Hematopoietic multipotent progenitor cell treated with erythropoietin and hydrocortisone succinate and interleukin-3 and kit ligand, for 6 days (in vitro differentiated cells): ENCODE data around the gene MCF2L2.
A peak's percentile ranks its signal among the peaks of the same experiment; 100 is the strongest.
"Not testable (repeated sequence)": the region's sequence is repeated elsewhere in the genome, so short reads cannot be mapped to it uniquely, and the experiment has no call there.

Experiments
- DNase-seq: peaks from one replicate; pipeline ENCODE4 v3.0.0-alpha.2; 2015

Gene MCF2L2, protein sequence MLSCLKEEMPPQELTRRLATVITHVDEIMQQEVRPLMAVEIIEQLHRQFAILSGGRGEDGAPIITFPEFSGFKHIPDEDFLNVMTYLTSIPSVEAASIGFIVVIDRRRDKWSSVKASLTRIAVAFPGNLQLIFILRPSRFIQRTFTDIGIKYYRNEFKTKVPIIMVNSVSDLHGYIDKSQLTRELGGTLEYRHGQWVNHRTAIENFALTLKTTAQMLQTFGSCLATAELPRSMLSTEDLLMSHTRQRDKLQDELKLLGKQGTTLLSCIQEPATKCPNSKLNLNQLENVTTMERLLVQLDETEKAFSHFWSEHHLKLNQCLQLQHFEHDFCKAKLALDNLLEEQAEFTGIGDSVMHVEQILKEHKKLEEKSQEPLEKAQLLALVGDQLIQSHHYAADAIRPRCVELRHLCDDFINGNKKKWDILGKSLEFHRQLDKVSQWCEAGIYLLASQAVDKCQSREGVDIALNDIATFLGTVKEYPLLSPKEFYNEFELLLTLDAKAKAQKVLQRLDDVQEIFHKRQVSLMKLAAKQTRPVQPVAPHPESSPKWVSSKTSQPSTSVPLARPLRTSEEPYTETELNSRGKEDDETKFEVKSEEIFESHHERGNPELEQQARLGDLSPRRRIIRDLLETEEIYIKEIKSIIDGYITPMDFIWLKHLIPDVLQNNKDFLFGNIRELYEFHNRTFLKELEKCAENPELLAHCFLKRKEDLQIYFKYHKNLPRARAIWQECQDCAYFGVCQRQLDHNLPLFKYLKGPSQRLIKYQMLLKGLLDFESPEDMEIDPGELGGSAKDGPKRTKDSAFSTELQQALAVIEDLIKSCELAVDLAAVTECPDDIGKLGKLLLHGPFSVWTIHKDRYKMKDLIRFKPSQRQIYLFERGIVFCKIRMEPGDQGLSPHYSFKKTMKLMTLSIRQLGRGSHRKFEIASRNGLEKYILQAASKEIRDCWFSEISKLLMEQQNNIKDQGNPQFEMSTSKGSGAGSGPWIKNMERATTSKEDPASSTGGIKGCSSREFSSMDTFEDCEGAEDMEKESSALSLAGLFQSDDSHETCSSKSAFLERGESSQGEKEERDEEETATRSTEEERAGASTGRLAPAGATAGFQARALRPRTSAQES

DNA sequence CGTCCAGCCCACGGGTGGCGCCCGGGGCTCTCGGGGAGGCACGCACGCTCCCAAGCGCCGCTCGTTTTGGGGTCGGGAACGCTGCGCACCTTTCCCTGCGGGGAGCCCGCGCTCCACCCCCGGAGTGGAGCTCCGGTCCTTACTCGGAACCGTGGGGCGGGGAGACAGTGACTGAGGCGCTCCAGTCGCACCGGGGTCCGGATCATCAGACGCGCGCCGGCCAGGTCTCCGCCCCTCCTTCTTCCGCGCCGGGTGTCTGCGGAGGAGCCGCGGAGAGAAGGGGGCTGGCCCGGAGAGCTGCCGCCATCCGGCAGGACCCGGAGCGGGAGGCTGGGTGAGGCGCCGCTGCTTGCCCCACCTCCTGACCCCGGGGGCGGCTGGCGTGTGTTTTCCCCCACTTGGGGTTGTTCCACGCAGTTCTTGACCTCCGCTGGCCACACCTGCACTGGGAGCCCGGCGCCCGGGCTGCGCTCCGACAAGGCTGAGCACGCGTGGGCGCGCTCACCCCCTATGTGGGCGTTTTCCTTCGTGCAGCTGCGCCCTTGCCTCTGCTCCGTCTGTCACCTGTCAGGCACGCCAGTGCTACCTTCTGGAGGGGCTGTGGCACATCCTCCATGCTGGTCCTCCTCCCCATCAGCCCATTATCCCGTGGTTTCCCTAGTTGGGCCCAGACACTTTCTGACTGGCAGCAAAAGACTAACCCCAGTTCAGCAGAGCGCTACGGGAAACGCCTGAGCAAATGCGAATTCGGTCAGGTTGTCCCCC is at the start of gene MCF2L2:
TSS of gene MCF2L2 (minus strand) at position 173 of the 765 bp plus-strand sequence. CDS start 642 bp downstream, outside the sequence.
- peak; percentile 74 for DNase-seq

DNA sequence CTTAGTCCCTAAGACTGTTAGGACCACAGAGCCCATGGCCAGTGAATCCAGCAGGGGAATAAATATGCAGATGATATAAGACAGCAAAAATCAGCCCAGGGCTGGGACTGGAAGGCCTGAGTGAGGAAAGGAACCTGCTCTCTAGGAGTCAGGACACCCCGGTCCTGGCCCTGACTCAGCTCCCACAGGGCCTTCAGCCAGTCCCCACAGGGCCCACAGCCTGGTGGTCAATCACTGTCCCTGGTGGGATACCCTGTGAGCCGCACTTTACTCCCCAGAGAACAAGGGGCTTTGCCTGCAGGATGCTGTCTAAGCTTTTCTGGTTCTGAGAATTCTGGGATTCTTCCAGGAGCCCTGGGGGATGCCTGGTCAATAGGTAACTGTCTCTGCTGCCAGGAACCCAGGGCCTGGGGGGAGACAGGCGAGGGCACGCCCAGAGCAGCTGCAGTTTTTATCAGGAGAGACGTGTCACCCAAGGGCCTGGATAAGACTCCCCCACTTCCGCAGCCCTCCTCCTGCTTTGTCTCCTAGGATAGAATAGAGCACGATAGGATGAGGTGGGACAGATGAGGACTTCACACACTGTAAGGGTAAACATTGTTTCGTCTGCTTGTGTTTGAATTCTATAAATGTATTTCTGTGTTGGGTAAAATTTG is 49.5 kb upstream of the MCF2L2 start:
- no peak for DNase-seq

DNA sequence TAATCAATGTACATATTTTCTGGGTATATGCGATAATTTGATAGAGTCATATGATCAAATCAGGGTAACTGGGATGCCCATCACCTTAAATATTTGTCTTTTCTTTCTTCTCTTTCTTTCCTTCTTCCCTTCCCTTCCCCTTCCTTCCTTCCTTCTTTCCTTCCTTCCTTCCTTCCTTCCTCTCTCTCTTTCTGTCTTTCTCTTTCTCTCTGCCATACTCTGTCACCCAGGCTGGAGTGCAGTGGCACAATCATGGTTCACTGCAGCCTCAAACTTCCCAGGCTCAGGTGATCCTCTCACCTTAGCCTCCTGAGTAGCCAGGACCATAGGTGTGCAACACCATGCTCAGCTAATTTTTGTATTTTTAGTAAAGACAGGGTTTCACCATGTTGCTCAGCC is 47.3 kb upstream of the MCF2L2 start:
- not testable (repeated sequence) for DNase-seq

DNA sequence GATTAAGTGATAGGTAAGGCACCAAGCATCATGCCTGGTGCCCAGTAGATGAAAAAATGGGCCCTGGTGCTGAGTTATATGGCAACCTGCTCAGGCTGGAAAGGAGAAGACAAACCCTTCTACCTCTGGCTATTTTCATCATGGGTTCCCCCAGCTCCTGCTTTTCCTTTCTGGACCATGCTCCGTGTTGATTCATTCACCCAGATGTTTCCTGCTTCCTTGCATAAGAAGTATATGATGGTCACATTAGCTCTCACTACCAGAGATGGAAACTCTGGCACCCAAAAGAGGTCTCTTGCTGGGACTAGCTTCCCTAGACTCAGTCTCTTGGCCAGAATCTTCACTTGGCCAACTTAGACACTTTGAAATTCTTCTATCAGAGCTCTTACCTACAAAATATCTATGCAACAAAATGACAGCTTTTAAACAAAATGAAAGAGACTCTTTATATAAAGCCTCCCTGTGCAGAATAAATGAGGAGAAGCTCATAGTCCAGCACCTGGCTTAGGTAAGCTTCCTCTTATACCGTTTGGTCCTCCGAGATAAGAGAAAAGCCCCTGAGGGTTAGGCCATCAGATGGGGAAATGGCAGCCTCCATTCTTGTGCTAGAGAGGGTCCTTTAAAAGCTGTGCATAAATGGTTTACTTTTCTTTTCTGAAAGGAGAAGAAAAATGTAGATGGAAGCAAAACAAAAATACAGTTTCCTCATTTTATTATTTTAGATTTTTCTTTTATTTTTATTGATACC is 46.8 kb upstream of the MCF2L2 start:
- no peak for DNase-seq

DNA sequence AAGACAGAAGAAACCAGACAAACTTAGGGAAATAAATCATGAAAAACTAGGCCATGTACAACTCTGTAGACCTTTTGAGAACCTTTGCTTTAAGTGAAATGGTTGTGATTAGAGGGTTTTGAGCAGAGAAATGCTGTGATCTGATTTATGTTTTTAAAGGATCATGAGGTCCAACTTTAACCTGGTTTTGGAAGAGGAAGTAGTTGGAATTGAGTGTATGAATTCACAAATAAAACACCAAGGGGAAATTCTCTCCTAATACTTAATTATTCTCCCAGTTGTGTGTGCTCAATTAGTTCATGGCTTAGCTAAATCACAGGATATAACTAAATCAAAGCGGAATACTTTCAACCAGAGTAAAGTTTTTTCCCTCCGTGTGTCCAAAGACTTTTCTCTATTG is 45.5 kb upstream of the MCF2L2 start:
- no peak for DNase-seq

DNA sequence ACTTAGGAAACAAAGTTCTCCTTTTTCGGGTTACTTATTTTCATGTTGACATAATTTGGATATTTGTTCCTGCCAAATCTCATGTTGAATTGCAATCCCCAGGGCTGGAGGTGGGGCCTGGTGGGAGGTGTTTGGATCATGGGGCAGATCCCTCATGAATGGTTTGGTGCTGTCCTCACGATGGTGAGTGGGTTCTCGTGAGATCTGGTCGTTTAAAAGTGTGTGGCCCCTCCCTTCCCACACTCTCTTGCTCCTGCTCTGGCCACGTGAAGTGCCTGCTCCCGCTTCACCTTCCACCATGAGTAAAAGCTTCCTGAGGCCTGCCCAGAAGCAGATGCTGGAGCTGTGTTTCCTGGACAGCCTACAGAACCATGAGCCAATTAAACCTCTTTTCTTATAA is 43.7 kb upstream of the MCF2L2 start:
- DNase-seq: no peak

DNA sequence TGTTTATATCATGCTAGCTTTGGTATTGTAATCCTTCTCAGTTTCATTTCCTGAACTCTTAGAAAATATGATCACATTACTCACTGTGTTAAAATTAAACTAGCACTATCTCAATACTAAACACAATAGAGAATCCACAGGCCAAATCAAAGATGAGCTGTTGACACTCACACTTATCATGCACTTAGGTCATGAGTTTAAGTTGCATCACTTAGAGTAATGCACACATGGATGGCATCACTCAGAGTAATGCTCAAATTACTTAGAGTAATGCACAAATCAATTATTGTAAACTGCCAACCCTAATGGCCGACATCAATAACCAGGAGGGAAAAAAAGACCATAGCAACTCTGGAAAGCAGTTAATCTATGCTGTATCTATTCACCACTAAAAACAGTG is 40.0 kb upstream of the MCF2L2 start:
- no peak for DNase-seq

DNA sequence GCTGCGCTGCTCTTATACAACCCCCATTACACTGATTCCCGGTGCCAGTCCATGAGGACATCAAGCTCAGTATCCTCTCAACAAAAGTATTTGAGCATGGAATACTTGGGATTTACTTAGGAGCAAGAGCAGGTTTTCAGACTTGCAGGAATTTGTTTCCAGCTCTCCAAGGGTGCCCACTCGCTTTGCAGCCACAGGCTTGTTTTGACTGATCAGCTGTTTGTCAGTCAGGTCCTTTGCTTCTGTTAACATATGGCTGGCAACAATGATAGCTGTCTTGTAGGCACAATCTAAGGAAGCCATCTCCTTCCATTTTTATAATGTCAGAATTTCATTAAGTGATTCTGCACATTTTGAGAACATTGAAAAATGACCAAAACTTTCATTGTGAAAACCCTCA is 38.2 kb upstream of the MCF2L2 start:
- DNase-seq: no peak

DNA sequence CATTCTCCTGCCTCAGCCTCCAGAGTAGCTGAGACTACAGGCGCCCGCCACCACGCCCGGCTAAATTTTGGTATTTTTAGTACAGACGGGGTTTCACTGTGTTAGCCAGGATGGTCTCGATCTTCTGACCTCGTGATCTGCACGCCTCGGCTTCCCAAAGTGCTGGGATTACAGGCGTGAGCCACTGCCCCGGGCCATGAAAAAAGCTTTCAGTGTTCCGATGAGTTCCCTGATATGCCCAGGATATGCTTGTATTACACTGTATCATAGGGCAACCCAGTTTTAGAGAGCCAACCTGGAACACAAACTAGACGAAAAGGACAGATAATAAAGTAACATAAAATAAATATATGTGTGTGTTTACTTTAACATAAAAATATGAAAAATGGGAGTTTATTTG is 37.3 kb upstream of the MCF2L2 start:
- DNase-seq: not testable (repeated sequence)

DNA sequence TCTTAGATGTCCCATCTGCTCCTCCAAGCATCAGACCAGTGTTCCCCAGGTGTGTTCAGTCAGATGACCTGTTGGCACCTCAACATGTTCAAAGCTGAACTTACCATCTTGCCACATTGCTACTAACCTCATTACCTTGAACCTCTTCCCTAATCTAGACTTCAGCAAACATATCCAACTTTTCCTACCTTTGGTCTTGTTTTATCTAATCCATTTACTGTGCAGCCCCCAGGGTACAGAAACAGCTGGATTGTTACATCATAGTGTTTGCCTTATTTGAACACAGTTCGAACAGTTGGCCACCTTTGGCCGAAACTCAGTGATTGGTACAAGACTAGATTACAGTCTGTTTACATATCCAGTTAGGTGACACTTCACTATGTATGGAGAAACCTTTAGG is 36.1 kb upstream of the MCF2L2 start:
- no peak for DNase-seq

DNA sequence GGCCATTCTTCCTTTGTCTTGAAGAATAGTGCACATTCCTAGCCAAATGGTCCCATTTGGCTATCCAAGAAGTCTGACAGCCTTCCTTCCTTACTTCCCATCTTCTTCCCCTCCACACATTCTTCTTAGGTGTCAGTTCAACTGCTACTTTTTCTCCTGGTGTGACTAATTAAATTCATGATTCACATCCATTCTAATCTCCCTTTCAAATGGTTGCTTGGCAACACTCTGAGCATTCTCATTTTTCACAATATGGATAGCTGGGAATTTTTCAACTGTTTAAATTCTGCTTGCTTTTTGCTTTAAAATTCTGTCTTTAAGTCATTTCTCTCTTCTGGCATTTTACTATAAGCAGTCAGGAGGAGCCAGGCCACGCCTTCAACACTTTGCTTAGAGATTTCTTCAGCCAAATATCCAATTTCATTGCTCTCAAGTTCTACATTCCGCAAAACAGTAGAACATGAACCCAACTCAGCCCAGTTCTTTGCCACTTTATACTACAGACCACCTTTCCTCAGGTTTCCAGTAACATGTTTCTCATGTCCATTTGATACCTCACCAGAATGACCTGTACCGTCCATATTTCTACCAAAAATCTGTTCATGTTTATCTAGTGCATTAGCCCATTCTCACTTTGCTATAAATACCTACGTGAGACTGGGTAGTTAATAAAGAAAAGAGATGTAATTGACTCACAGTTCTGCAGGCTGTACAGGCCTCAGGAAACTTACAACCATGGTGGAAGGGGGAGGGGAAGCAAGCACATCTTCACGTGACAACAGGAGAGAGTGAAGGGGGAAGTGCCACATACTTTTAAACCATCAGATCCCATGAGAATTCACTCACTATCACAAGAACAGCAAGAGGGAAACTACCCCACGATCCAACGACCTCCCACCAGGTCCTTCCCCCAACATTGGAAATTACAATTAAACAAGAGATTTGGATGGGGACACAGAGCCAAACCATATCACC is 31.9 kb upstream of the MCF2L2 start:
- DNase-seq: no peak

DNA sequence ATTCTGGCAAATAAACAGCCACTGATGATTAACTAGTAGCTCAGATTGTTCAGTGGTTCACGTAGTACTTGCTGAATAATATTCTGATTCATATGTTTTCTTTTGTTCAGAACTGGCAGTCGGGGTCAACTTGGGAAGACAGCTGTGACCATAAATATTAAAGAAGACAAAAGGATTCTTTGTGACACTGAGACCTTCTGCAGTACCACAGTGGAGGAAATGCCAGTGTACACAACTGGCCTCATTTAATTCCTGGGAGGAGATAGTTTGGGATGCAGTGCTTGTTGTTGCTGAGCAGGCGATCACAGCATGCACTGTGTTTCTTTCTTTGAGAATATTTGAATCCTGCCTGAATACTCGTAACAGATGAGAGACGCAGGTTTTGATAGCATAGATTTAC is 26.7 kb upstream of the MCF2L2 start:
- no peak for DNase-seq

DNA sequence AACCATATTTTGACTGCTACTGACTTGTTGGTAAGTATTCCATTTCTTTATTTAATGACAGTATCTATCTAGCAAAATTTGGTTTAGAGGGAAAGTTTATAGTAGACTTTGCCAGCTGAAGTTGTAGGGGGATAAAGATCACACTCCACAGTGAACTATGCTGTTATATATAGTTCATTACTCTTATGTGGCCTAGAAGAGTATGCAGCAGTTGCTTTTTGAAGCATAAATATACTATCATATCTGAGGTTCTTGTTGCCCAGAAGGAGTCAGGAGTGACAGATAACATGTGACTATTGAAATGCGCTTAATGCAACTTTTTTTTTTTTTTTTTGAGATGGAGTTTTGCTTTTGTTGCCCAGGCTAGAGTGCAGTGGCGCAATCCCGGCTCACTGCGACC is 25.6 kb upstream of the MCF2L2 start:
- DNase-seq: no peak

DNA sequence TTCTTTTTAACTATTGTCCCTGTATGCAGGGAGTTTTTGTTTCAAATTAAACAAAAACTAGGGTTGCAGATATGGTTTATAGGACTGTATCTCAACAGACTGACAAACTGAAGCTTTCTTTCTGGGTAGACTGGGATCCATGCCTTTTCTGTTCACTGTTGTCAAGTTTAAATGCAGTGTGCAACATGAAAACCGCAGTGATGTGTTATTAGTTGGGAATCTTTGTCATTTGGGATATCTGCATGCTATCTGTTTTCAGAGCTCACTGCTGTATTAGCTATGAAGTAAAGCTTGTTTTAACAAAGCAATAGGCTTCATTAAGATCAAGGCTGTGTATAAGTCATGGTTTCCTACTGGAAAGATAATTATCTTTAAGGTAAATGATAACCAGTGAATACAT is 21.4 kb upstream of the MCF2L2 start:
- DNase-seq: no peak

DNA sequence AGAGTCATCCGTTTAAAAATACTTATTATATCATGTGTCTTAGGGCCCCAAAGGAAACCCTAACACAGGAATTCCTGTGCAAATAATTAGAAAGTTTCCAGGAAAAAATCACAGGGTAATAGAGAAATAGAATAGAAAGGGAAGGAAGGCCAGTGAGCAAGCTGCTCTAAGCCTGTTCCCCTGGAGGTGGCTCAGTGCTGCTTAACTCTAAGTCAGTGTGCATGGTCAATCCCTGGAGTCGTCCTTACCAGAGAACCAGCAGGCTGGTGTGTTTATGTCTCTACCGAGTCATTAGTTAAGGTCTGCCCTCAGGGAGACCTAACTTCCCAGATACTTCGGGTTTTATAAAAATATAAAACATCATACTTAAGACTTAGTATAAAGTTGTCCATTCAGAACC is 21.0 kb upstream of the MCF2L2 start:
- peak; percentile 61 for DNase-seq

DNA sequence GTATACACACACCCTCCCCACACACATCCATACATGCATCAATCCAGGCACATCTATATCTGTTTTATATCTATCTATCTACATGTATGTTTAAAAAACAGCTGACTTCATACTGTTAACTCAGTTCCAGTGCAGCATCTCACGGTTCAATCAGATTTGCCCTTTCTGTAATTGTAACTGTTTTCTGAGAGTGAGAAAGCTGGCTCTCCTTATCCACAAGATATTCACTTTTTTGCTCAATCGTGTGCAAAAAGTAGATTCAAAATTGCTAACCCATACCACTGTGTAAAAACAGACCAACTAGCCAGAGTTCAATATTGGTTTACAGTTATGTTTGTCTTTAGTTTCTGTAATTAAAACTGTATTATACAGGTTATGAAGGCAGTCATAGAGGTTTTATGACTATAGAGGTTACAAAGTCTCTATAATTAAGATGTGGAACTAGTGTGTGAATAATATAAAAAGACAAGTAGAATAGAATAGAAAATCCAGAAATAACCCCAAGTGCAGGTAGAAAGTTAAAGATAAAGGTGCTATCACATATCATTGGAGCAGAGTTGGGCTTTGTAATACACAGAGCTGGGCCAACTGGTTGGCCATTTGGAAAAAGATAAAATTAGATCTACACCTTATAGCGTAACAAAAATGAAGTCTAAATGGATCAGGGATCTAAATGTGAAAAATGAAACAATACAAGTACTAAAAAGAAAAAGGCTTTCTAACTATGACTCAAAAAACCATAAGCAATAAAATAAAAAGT is 20.1 kb upstream of the MCF2L2 start:
- peak; percentile 13 for DNase-seq

DNA sequence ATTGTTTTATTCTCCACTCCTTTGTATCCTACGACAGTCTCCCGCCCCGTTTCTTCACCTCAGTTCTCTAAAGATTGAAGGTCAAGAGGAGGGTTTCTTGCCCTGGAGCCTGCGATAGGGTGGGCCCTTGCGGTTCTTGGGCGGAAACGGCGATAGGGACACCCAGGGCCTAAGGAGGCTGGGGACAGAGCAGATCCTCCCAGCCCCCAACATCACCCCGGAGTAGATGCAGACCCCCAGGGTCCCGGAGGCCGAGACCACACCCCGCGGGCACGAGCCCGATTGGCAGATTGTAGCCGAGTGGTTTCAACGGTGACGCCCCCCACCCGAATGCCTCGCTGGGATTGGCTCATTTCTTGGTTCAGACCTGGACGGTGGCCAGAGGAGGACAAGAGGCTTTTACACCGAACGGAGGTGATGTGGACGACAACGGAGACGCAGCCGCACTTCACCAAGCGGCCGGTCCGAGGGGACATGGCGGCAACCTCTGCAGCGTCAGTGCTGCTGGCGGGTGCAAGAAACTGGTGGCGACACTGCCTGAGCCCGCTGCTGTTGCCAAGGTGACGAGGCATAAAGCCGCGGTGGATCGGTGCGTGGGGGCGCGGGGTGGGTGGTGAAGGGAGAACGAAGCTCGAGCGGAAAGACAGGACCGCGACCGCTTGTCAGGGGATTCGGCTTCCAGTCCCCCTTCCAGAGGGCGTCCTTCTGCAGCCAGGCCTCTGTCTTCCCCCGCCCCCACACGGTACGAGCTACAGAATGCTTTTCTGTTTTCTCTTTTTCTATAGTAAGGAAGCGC is 19.0 kb upstream of the MCF2L2 start:
- peak; percentile 95 for DNase-seq

DNA sequence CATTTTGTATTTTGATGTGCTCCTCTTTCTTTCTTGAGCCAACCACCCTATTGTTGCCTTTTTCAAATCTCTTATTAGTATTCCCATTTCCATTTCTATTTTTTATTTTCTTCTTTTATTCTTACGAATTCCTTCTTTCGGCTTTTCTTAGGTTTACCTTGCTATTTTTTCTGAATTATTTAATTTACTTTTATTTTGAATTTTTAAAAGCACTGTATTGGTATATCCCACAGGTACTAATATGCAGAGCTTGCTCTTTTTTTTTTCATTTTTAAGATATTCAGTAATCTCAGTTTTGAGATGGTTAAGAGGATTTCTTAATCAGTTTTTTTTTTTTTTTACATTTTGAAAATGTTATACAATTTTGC is 18.4 kb upstream of the MCF2L2 start:
- DNase-seq: no peak

DNA sequence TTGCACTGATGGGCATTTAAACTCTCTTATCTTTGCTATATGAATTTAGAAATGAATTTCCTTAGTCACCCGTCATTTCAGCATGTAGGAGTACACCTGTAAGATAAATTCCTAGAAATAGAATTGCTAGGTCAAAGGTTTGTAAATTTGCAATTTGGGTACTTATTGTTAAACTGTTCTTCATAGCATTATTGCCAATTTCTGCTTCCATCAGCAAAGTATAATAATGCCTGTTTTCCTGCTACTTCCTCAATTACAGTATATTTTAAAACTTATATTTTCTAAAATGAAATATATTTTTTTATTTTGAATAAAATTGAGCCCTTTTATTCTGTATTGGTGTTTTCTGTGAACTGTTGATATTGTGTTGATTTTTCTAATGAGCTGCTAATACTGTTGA is 16.3 kb upstream of the MCF2L2 start:
- DNase-seq: no peak
